ENCODE data around the gene BRD1.
A peak's percentile ranks its signal among the peaks of the same experiment; 100 is the strongest.

The BRD1 gene

DNA sequence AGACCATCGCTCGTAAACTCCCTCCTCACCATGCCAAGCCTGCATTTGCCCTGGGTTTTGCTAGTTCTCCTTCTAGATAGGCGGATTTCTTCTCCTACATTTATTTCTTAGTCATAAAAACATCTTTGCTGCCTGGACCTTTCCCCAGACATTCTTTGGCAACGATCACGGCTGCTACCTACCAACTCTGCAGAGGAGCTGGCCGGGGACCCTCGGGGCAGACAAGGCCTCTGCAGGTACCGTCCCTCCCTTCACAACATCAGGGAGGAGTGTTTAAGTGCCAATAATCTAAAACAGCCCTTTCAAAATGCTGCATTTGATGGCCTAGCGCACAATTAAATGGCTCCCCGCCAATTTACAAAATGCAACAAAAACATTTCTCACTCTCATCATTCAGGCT is 34.4 kb downstream of the BRD1 start:
- TF ChIP-seq POLR2AphosphoS5 (IDR thresholded peaks at IDR 0.05; ENCODE audit: low read depth, low read length), result peak; percentile 26; the same call in 1 of the 2 replicates
- no peak for TF ChIP-seq PAX5 (IDR thresholded peaks at IDR 0.05; ENCODE audit: insufficient read depth, low read length, severe bottlenecking)
- TF ChIP-seq SPI1 (IDR thresholded peaks at IDR 0.05; ENCODE audit: low read depth, low read length), result no peak
- no peak for FAIRE-seq
- no peak for DNase-seq (ENCODE audit: insufficient read length, low spot score)

DNA sequence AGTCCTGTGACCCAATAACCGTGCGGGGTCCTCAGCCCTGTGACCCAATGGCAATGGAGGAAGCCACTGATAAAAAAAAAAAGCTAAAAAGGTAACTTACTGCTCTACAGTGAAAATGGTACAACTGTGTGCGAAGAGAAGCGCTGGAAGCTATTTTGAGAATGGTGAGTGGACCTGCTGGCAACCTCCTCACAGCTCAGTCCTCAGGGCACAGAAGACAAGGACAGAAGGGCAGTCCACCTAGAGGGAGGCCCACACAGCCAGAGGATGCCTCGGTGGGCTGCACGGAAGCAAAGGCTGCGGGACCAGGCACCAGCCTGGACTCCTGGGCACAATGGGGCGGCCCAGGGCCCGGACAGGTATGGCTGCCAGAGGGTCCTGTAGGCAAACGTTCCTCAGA is 35.6 kb downstream of the BRD1 start:
- FAIRE-seq (no peak), DNase-seq (ENCODE audit: insufficient read length, low spot score) (no peak)
- TF ChIP-seq POLR2A (IDR thresholded peaks at IDR 0.05; ENCODE audit: low read depth, low read length) (no peak), POLR2AphosphoS5 (IDR thresholded peaks at IDR 0.05; ENCODE audit: low read depth, low read length) (no peak), TAF1 (IDR thresholded peaks at IDR 0.05; ENCODE audit: low read depth, low read length) (no peak), SPI1 (IDR thresholded peaks at IDR 0.05; ENCODE audit: low read depth, low read length) (no peak), PAX5 (IDR thresholded peaks at IDR 0.05; ENCODE audit: insufficient read depth, low read length, severe bottlenecking) (no peak), POU2F2 (IDR thresholded peaks at IDR 0.05; ENCODE audit: low read depth, low read length) (no peak)

DNA sequence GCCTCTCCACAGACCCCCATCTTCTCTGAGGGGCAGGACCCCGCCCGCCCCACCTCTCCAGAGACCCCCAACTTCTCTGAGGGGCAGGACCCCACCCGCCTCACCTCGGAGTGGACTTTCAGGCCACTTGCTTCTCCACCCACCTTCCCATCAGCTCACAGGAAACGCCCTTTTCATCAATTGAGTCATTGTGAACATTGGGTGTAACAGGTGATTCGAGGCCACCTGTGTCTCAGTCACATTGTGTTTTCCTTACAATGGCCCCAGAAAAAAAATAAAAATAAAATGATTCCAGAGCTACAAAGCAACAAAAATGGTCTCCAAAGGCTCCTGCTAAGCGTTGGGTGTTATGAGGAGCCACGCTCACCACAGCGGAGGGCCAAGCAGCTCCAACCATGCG is 36.0 kb downstream of the BRD1 start:
- TF ChIP-seq PAX5 (IDR thresholded peaks at IDR 0.05; ENCODE audit: insufficient read depth, low read length, severe bottlenecking) (no peak), POU2F2 (IDR thresholded peaks at IDR 0.05; ENCODE audit: low read depth, low read length) (no peak), POLR2A (IDR thresholded peaks at IDR 0.05; ENCODE audit: low read depth, low read length) (no peak), POLR2AphosphoS5 (IDR thresholded peaks at IDR 0.05; ENCODE audit: low read depth, low read length) (no peak)
- DNase-seq (ENCODE audit: insufficient read length, low spot score) (no peak), FAIRE-seq (no peak)

DNA sequence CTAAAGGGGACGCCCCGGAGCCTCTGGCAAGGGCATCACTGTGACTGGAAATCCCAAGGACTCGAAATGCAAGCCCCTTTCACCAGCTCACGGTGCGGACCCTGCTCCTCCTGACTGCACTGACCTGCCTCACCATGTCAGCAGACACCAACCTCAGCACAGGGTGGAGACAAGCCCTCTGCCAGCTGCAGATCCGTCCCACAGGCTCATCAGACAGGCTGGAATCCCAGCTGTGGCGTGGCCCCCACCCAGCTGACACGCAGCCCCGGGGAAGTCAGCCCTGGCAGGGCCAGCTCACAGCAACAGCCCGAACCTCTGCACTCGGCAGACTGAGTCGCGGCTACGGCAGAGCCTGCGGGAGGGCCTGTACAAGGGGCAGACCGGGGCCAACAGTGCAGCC is 36.8 kb downstream of the BRD1 start:
- FAIRE-seq, result no peak

DNA sequence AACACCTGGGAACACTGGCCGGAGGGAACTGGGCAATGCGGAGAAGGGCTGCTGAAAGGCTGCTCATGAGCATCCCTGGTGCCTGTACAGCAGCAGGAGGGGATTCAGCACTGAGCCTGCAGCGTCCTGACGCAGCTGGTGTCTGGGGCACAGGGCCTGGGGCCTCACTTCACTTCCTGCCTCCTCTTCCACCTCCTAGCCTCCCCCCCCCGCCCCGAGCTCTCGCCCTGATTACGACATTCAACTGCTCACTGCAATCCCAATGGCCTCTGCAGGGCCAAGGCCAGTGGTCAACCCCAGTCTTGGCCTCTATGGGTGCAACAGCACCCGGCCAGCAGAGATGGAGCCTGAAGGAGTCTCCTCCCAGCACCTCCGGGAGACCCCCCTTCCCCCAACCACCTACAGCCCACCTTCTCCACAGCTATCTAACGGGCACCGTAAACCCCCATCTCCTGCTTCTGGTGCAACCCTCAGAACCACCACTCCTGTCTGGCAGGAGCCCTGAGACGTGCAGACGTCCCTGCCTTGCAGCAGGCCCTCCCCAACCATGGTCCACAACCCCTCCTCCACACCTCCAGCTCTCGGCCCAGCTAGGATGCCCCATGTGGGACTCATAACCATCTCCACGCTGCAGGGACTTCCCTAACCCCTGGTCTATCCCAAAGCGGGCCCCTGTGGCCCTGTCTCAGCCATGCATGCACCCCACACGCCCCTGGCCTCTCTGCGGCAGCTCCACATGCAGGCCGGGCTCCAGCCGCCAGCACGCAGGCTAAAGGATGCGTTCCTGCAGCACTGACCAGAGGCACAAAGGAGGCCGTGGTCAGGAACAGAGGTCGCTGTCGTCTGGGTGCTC is 38.2 kb downstream of the BRD1 start:
- DNase-seq (ENCODE audit: insufficient read length, low spot score) (no peak), FAIRE-seq (no peak)
- no peak for TF ChIP-seq SPI1 (IDR thresholded peaks at IDR 0.05; ENCODE audit: low read depth, low read length)
- TF ChIP-seq POLR2AphosphoS5 (IDR thresholded peaks at IDR 0.05; ENCODE audit: low read depth, low read length), result 0 out of 2 replicates have a peak, but pooled peaks have one; percentile 27

More for the DNA sequence above, 36.8 kb downstream of the BRD1 start:
- TF ChIP-seq POLR2A (IDR thresholded peaks at IDR 0.05; ENCODE audit: low read depth, low read length) (no peak), POU2F2 (IDR thresholded peaks at IDR 0.05; ENCODE audit: low read depth, low read length) (no peak), TAF1 (IDR thresholded peaks at IDR 0.05; ENCODE audit: low read depth, low read length) (no peak), PAX5 (IDR thresholded peaks at IDR 0.05; ENCODE audit: insufficient read depth, low read length, severe bottlenecking) (no peak), SPI1 (IDR thresholded peaks at IDR 0.05; ENCODE audit: low read depth, low read length) (no peak), POLR2AphosphoS5 (IDR thresholded peaks at IDR 0.05; ENCODE audit: low read depth, low read length) (no peak)
- no peak for DNase-seq (ENCODE audit: insufficient read length, low spot score)

DNA sequence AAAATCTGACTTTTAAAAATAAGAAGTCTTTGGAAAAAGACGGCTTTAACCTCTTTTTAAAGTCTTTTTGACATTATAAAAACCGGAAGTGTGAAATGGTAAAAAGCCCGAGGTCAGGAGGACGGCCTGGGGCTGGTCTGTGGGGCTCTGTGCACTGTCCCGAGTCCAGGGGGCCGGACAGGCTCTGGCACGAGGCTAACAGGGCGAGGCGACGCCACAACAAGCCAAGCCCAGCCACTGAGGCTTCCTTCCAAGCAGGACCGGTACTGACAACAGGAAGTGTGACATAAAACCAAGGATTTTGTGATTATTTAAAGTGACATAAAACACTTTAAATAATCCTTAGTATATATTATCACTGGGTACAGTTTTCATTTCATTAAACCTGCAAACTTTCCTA is 39.2 kb downstream of the BRD1 start:
- DNase-seq (ENCODE audit: insufficient read length, low spot score) (no peak), FAIRE-seq (no peak)
- no peak for TF ChIP-seq POLR2AphosphoS5 (IDR thresholded peaks at IDR 0.05; ENCODE audit: low read depth, low read length)
- no peak for TF ChIP-seq POLR2A (IDR thresholded peaks at IDR 0.05; ENCODE audit: low read depth, low read length)
- no peak for TF ChIP-seq SPI1 (IDR thresholded peaks at IDR 0.05; ENCODE audit: low read depth, low read length)
- no peak for TF ChIP-seq PAX5 (IDR thresholded peaks at IDR 0.05; ENCODE audit: insufficient read depth, low read length, severe bottlenecking)
- no peak for TF ChIP-seq TAF1 (IDR thresholded peaks at IDR 0.05; ENCODE audit: low read depth, low read length)
- no peak for TF ChIP-seq POU2F2 (IDR thresholded peaks at IDR 0.05; ENCODE audit: low read depth, low read length)

DNA sequence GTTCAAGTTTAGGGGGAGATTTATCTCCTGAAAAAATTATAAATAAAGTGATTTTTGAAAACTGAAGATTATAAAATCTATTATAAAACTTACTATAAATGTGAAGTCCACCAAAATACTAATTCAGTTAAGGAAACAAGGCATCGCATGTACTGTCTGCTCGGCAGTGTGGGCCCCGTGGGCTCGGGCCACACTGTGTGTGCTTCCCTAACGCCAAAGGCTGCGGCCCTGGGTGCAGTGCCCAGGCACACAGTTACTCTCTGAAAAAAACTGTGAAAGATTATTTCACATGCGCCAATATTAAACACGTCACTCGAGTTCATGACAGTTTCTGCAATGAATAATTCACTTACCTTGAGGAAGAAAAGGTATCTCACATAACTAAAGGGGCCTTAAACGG is 39.8 kb downstream of the BRD1 start:
- FAIRE-seq, result no peak
- no peak for DNase-seq (ENCODE audit: insufficient read length, low spot score)
- TF ChIP-seq TAF1 (IDR thresholded peaks at IDR 0.05; ENCODE audit: low read depth, low read length) (no peak), POLR2AphosphoS5 (IDR thresholded peaks at IDR 0.05; ENCODE audit: low read depth, low read length) (no peak), SPI1 (IDR thresholded peaks at IDR 0.05; ENCODE audit: low read depth, low read length) (no peak), PAX5 (IDR thresholded peaks at IDR 0.05; ENCODE audit: insufficient read depth, low read length, severe bottlenecking) (no peak), POLR2A (IDR thresholded peaks at IDR 0.05; ENCODE audit: low read depth, low read length) (no peak), POU2F2 (IDR thresholded peaks at IDR 0.05; ENCODE audit: low read depth, low read length) (no peak)

DNA sequence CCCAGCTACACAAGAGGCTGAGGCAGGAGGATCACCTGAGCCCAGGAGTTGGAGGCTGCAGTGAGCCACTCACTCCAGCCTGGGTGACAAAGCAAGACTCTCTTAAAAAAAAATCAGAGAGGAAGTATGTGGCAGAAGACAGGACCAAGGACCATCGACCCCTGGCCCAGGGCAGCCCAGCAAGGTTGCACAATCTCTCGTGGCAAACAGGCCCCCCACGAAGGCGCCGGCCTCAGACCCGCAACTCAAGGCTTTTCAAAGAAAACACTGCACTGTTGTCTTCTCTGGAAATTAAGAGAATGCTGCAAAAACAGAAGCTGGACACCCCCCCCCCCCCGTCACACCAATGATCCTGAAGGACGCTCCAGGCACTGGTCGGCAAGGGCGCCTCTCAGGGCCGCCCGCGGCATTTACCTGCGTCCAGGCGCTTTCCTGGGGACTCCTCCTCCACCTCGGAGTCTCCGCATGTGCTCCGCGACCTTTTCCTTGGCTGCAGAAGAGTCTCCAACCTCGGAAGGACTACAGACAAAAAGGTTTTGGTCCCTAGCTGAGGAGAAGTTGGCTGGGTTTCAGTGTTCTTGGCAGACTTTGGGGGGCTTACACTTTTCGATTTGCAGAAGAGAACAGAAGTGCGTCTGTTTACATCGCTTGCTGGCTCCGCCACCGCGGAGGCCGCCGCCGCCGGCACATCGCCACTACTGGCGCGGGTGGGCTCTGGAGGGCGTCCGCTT is 40.5 kb downstream of the BRD1 start:
- FAIRE-seq (no peak), DNase-seq (ENCODE audit: insufficient read length, low spot score) (no peak)
- TF ChIP-seq POLR2AphosphoS5 (IDR thresholded peaks at IDR 0.05; ENCODE audit: low read depth, low read length) (no peak), TAF1 (IDR thresholded peaks at IDR 0.05; ENCODE audit: low read depth, low read length) (no peak), PAX5 (IDR thresholded peaks at IDR 0.05; ENCODE audit: insufficient read depth, low read length, severe bottlenecking) (no peak)

DNA sequence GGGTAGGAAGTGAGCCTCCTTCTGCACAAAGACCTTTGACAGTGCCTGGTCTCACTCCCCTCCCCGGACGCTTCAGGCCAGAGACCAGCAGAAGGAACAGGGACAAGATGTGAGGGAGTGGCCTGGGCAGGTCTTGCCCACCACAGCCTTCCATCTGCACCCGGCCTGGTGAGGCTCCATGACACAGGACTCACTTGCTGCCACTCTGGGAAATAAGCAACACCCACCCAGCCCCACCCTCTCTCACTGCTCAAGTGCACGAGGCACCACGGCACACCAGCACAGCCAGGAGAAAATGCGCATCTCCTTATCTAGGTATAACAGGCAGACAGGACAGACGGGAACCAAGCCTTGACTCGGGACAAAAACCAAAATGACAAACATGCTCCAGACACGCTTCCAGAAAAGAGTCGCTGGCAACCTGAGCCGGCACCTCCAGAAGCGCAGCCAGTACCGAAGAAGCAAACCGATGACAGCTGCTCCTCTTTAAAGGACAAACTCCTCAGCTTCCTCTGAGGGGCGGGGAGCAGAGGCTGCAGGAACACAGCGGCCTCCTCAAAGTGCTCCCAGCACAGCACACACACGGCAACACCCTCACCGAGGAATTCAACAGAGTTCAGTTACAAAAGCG is 41.7 kb downstream of the BRD1 start:
- TF ChIP-seq POLR2AphosphoS5 (IDR thresholded peaks at IDR 0.05; ENCODE audit: low read depth, low read length) (no peak), TAF1 (IDR thresholded peaks at IDR 0.05; ENCODE audit: low read depth, low read length) (no peak), PAX5 (IDR thresholded peaks at IDR 0.05; ENCODE audit: insufficient read depth, low read length, severe bottlenecking) (no peak), POU2F2 (IDR thresholded peaks at IDR 0.05; ENCODE audit: low read depth, low read length) (no peak), POLR2A (IDR thresholded peaks at IDR 0.05; ENCODE audit: low read depth, low read length) (no peak), SPI1 (IDR thresholded peaks at IDR 0.05; ENCODE audit: low read depth, low read length) (no peak)
- FAIRE-seq (no peak), DNase-seq (ENCODE audit: insufficient read length, low spot score) (no peak)
